C4-2B (cell line): ENCODE results near the gene RBM20.

Source experiments
- ZFX ChIP-seq: fragments of 450-650 bp; IDR thresholded peaks from 2 replicates; pipeline ENCODE4 v1.6.1; 2017
- TF ChIP-seq, protein P1 (sequence below): fragments of 450-650 bp; conservative IDR thresholded peaks from 2 replicates; pipeline ENCODE4 v1.5.1; 2017; ENCODE audit warnings: mild to moderate bottlenecking

DNA sequence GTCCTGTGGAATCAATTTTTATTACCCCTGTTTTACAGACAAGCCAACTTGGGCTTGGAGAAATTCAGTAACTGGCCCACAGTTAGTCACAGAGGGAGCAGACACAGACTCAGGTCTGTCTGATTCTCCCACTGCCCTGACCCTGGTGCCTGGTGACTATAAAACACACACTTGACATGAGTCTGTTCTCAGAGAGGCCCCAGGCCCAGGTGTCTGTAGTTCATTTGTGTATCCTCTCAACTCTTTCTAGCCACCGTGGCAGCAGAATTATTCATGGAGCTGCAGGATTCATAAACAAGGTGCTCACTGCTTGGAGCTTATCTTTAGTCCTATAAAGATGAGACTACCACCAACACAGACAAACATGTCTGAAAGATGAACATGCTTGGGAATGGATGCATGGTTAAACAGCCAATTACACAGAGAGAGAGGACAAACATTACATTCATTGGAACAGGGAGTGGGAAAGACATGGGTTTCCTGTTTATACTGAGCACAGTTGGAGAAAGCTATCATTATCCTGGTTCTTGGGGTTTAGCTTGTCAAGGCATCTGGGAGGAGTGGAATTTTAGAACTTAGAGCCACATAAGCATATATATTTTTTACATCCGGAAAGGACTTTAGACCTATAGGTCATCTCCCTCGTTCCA is 148.5 kb downstream of the RBM20 start:
- TF ChIP-seq, protein P1, sequence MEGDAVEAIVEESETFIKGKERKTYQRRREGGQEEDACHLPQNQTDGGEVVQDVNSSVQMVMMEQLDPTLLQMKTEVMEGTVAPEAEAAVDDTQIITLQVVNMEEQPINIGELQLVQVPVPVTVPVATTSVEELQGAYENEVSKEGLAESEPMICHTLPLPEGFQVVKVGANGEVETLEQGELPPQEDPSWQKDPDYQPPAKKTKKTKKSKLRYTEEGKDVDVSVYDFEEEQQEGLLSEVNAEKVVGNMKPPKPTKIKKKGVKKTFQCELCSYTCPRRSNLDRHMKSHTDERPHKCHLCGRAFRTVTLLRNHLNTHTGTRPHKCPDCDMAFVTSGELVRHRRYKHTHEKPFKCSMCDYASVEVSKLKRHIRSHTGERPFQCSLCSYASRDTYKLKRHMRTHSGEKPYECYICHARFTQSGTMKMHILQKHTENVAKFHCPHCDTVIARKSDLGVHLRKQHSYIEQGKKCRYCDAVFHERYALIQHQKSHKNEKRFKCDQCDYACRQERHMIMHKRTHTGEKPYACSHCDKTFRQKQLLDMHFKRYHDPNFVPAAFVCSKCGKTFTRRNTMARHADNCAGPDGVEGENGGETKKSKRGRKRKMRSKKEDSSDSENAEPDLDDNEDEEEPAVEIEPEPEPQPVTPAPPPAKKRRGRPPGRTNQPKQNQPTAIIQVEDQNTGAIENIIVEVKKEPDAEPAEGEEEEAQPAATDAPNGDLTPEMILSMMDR = no peak
- TF ChIP-seq ZFX = no peak
